GM18520 (cell line): ENCODE data around the gene TICRR.
A peak's percentile ranks its signal among the peaks of the same experiment; 100 is the strongest.
"Not testable (repeated sequence)": the region's sequence is repeated elsewhere in the genome, so short reads cannot be mapped to it uniquely, and the experiment has no call there.

Source experiments
- ATAC-seq: cut with Tn5 transposase; IDR thresholded peaks from one replicate; pipeline ENCODE4 v1.9.1; 2021; ENCODE audit not compliant: unreplicated experiment

The TICRR gene

GRCh38 chr15:89575146-89575655, at the start of gene TICRR:
Gene TICRR (plus strand): TSS chr15:89575469. CDS start chr15:89575587, 118 bp downstream.
- ATAC-seq = peak; percentile 91

DNA sequence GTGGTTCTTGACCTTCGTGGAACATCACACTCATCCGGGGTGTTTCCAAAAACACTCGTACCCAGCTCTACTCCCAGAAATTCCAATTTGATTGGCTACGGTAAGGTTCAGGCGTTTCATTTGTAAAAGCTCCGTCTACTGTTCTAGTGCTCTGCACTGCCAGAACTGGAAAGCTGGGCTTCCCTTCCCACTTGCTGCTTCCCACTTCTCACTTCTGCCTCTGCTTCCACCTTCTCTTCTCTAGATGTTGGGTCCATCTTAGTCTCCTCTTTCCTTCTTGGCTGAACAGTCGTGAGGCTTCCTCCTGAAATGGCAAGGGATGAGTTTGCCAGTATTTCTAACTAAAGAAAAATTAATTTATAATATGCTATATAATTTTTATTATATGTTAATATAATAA, 49.1 kb upstream of the TICRR start:
- ATAC-seq = no peak

GRCh38 chr15:89526601-89527441, 48.4 kb upstream of the TICRR start:
- ATAC-seq = no peak

GRCh38 chr15:89528757-89529352, 46.4 kb upstream of the TICRR start:
- ATAC-seq = no peak

- ATAC-seq = no peak
Measured at GRCh38 chr15:89530976-89531375, 44.3 kb upstream of the TICRR start.

GRCh38 chr15:89531796-89532537, 43.3 kb upstream of the TICRR start:
- ATAC-seq = no peak

DNA sequence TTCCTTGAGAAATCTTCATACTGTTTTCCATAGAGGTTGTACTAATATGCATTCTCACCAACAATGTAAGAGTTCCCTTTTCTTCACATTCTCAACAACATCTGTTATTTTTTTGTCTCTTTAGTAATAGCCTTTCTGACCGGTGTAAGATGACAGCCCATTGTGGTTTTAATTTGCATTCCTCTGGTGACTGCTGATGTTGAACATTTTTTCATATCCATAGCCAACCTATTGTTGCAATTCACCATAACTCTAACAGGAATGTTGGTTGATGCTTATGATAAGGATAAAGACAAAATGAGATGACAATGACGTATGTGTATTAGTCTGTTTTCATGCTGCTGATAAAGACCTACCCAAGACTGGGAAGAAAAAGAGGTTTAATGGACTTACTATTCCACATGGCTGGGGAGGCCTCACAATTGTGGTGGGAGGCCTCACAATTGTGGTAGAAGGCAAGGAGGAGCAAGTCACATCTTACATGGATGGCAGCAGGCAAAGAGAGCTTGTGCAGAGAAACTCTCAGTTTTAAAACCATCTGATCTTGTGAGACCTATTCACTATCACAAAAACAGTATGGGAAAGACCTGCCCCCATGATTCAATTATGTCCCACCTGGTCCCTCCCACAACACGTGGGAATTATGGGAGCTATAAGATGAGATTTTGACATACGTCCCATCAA, 41.3 kb upstream of the TICRR start:
- no peak for ATAC-seq

- no peak for ATAC-seq
Measured at GRCh38 chr15:89539027-89539426, 36.2 kb upstream of the TICRR start.

GRCh38 chr15:89542369-89542768, 32.9 kb upstream of the TICRR start:
- ATAC-seq = no peak

- no peak for ATAC-seq
Measured at GRCh38 chr15:89543389-89543788, 31.9 kb upstream of the TICRR start.

GRCh38 chr15:89549138-89549537, 26.1 kb upstream of the TICRR start:
- not testable (repeated sequence) for ATAC-seq

GRCh38 chr15:89550427-89550826, 24.8 kb upstream of the TICRR start:
- ATAC-seq = no peak

DNA sequence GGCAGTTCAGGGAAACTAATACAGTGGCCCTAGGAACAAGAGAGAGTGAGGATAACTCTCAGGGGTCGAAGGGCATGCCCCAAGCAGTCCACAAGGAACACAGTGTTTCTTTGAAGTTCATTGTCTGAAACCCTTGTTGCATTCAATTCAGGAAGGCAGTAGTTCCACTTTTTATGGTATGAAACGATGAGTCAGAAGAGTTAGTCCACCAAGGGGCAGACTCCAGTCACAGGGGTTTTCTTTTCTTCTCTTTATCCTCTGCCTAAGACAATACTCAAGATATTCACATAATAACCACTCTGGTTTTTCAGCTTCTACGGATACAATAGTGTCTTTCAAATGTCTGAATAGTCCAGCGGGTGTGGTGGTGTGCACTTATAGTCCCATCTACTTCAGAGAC, 23.7 kb upstream of the TICRR start:
- ATAC-seq = peak; percentile 65

DNA sequence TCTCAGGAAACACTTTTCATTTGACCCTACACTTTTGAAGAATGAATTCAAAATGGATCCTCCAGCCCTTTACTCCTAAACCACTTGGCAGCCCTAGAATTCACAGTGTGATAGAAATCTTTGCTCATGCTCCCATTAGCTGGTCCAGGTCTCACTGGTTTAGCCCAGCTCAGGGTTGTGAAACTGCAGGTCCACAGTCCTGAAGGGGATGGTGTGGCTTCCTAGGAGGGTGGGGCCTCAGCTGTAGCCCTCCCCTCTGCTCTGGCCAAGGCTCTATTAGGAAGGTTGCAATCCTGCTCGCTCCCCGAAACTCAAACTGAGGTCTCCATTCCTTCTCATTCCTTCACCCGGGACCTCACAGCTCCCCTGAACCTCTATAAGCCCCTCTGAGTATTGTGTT, 21.6 kb upstream of the TICRR start:
- no peak for ATAC-seq

DNA sequence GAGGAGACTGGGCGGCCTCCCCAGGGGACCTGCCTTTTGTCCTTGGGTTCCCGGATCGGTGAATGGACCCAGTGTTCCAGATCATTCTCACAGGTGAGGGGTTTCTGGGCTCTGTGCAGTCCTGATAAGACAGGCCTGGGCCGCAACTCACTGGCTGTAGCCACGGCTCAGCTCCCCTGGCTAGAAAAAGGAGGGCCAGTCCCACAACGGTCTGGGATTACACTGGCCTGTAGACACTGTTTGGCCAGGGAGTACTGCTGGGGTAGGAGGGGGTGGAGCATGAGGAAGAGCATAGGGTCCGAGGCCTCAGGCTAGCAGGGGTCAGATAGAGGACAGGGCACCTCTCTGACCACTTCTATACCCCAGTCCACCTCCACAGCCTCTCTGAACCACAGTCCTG, 21.0 kb upstream of the TICRR start:
- no peak for ATAC-seq

- no peak for ATAC-seq
Measured at GRCh38 chr15:89555768-89556167, 19.5 kb upstream of the TICRR start.

- ATAC-seq = no peak
Measured at GRCh38 chr15:89556413-89557262, 18.6 kb upstream of the TICRR start.

- no peak for ATAC-seq
Measured at GRCh38 chr15:89559769-89560264, 15.5 kb upstream of the TICRR start.

GRCh38 chr15:89566181-89566580, 9.1 kb upstream of the TICRR start:
- no peak for ATAC-seq
